ENCODE data around the gene KIF18A. TPM values are rescaled to one million over a fixed set of nuclear protein-coding genes. Genes with fewer than 3 reads are reported as not detected.

KIF18A gene
- total RNA-seq = 3.9 and 4.2 TPM in 2 replicates
- long read RNA-seq, transcript KIF18A-201 (17 exons, 3,568 nt) = major isoform, 6 of 22 reads
- long read RNA-seq, partial matches to known transcripts = 11 of 22 reads
- long read RNA-seq, other reads (novel, unspliced or antisense) = 5 of 22 reads

DNA sequence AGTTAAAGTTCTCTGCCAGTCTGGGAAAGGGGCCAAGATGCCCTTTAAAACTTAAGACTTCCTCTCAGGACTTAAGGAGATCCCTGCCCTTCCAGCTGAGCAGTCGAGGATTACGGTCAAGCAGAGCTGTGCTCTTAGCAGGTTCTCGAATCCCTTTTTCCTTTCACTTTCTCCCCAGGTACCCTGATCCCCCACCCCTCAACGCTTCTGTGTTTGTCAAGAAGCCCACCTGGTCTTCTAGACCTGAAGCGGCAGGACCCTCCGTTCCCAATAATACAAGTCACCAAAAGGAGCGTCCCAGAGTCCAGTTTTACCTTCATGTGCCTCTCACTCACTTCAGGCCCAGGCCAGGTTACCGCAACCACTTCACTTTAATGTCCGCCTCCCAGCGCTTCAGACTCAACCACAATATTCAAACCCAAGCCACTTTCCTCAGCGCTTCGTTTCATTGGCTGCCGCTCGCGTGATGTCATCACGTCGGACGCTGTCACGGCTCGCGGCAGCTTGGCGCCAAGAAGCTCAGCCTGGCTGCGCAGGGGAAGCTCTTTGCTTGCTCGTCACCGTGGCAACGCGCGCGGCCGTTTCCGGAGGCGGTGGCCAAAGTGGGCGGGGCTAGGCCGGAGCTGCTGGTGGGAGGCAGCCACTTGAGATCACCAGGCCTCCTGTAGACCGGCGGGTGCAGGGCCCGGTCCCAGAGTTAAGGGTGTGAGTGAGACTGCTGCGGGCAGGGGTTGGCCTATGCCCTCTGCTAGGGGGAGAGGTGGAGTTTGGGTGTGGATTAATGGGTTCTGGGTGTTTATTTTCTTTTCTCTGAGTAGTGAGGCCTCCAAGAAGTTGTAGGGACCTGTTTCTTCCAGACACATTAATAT lies at the start of gene KIF18A, which contains the start of gene METTL15:
KIF18A (minus strand) TSS at position 407 of the 869 bp plus-strand sequence. CDS start 10,209 bp downstream, outside the sequence.
METTL15 (plus strand) TSS at position 639 of the 869 bp plus-strand sequence. CDS start 4,947 bp downstream, outside the sequence.
- Mint-ChIP-seq H3K36me3 (ENCODE audit: unreplicated experiment) (peaks cover 4% of the 10 kb centered on the region), H3K4me3 (ENCODE audit: unreplicated experiment) (peak within 1 kb of the TSS; percentile 84), H3K4me1 (ENCODE audit: unreplicated experiment) (peaks cover 65% of the 10 kb centered on the region), H3K9me3 (ENCODE audit: unreplicated experiment) (no peaks in the 10 kb centered on the region), H3K27me3 (ENCODE audit: unreplicated experiment) (no peaks in the 10 kb centered on the region), H3K27ac (ENCODE audit: unreplicated experiment) (peak within 1 kb of the TSS; percentile 99)
- DNase-seq (ENCODE audit: extremely low spot score, unreplicated experiment) = peak; percentile 100
- TF ChIP-seq, protein P1, sequence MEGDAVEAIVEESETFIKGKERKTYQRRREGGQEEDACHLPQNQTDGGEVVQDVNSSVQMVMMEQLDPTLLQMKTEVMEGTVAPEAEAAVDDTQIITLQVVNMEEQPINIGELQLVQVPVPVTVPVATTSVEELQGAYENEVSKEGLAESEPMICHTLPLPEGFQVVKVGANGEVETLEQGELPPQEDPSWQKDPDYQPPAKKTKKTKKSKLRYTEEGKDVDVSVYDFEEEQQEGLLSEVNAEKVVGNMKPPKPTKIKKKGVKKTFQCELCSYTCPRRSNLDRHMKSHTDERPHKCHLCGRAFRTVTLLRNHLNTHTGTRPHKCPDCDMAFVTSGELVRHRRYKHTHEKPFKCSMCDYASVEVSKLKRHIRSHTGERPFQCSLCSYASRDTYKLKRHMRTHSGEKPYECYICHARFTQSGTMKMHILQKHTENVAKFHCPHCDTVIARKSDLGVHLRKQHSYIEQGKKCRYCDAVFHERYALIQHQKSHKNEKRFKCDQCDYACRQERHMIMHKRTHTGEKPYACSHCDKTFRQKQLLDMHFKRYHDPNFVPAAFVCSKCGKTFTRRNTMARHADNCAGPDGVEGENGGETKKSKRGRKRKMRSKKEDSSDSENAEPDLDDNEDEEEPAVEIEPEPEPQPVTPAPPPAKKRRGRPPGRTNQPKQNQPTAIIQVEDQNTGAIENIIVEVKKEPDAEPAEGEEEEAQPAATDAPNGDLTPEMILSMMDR (IDR thresholded peaks at IDR 0.05) = no peak

DNA sequence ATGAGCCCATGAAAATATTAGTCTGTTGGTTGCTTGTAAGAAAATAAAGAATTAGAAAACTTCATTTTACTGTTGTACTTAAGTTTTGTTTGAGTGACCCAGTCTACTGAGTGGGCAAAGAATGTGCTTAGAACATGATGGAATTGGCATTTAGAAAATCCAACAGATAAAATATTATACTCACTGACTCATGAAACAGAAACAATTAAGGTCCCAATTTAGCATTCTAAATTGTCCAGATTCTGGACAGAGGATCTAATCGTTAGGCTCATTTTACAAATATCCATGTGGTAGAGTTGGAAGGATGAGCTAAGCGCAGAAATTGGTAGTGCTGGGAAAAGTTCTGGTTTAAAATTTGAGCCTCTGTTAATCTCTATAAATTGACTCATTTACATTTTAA lies 45.6 kb upstream of the KIF18A start:
- H3K36me3 Mint-ChIP-seq (ENCODE audit: unreplicated experiment) = peaks cover 24% of the 10 kb centered on the region
- TF ChIP-seq, protein P1 (IDR thresholded peaks at IDR 0.05) = no peak
- no peaks in the 10 kb centered on the region for H3K4me1 Mint-ChIP-seq (ENCODE audit: unreplicated experiment)
- H3K27ac Mint-ChIP-seq (ENCODE audit: unreplicated experiment) = no peak overlapping the region
- no peak overlapping the region for H3K4me3 Mint-ChIP-seq (ENCODE audit: unreplicated experiment)
- no peak for DNase-seq (ENCODE audit: extremely low spot score, unreplicated experiment)
- H3K27me3 Mint-ChIP-seq (ENCODE audit: unreplicated experiment) = no peaks in the 10 kb centered on the region
- H3K9me3 Mint-ChIP-seq (ENCODE audit: unreplicated experiment) = no peaks in the 10 kb centered on the region

- TF ChIP-seq, protein P1 (IDR thresholded peaks at IDR 0.05) = no peak
- Mint-ChIP-seq H3K36me3 (ENCODE audit: unreplicated experiment) (peaks cover 21% of the 10 kb centered on the region), H3K4me1 (ENCODE audit: unreplicated experiment) (no peaks in the 10 kb centered on the region), H3K27me3 (ENCODE audit: unreplicated experiment) (no peaks in the 10 kb centered on the region), H3K4me3 (ENCODE audit: unreplicated experiment) (no peak overlapping the region), H3K27ac (ENCODE audit: unreplicated experiment) (no peak overlapping the region), H3K9me3 (ENCODE audit: unreplicated experiment) (no peaks in the 10 kb centered on the region)
- no peak for DNase-seq (ENCODE audit: extremely low spot score, unreplicated experiment)
Measured at GRCh38 chr11:28152743-28153142, 44.8 kb upstream of the KIF18A start.

DNA sequence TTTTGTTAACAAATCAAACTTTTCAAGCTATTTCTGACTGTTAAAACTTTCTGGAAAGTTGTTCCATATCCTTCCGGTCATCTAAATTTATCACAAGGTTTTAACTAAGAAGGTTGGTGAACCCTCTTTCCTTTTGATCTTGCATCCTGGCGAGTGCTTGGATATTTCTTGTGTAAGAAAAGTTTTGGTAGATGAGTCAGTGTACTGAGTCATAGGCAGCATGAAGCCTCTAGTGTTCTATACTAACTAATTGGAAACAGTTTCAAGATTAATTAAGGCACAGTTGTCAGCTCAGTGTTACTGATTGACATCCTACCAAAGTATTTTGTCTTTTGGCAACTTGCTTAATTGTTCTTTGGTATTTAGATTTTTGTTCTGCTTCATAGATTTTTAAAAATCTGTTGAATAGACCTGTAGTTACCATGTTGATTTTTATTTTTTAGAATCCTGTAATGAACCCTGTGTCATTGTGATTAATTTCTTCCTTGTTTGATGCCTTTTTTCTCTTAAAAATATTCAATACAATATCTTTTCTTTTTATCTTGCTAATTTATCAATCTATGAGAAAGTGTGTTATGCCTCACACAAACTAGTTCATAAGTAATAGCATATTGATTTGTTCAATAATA lies 38.3 kb upstream of the KIF18A start:
- H3K36me3 Mint-ChIP-seq (ENCODE audit: unreplicated experiment) = peaks cover 10% of the 10 kb centered on the region
- H3K4me3 Mint-ChIP-seq (ENCODE audit: unreplicated experiment) = no peak overlapping the region
- H3K27ac Mint-ChIP-seq (ENCODE audit: unreplicated experiment) = no peak overlapping the region
- DNase-seq (ENCODE audit: extremely low spot score, unreplicated experiment) = no peak
- H3K27me3 Mint-ChIP-seq (ENCODE audit: unreplicated experiment) = no peaks in the 10 kb centered on the region
- no peaks in the 10 kb centered on the region for H3K9me3 Mint-ChIP-seq (ENCODE audit: unreplicated experiment)
- H3K4me1 Mint-ChIP-seq (ENCODE audit: unreplicated experiment) = peaks cover 9% of the 10 kb centered on the region
- TF ChIP-seq, protein P1 (IDR thresholded peaks at IDR 0.05) = no peak

GRCh38 chr11:28144808-28145207 lies 36.9 kb upstream of the KIF18A start:
- TF ChIP-seq, protein P1 (IDR thresholded peaks at IDR 0.05) = no peak
- Mint-ChIP-seq H3K9me3 (ENCODE audit: unreplicated experiment) (peaks cover 5% of the 10 kb centered on the region), H3K27ac (ENCODE audit: unreplicated experiment) (no peak overlapping the region), H3K4me3 (ENCODE audit: unreplicated experiment) (no peak overlapping the region), H3K4me1 (ENCODE audit: unreplicated experiment) (peaks cover 9% of the 10 kb centered on the region), H3K36me3 (ENCODE audit: unreplicated experiment) (peaks cover 15% of the 10 kb centered on the region), H3K27me3 (ENCODE audit: unreplicated experiment) (no peaks in the 10 kb centered on the region)
- DNase-seq (ENCODE audit: extremely low spot score, unreplicated experiment) = no peak
